GM20000 (cell line): Measurements from ENCODE around the gene ITM2C.

Source experiments
- DNase-seq: peaks from one replicate; pipeline ENCODE4 v3.0.0; 2012; ENCODE audit warnings: low spot score
- CTCF ChIP-seq: IDR thresholded peaks from 2 replicates; pipeline ENCODE4 v1.5.1; 2012; ENCODE audit warnings: mild to moderate bottlenecking, control low read depth; ENCODE audit errors: extremely low read depth, missing control alignments

The ITM2C gene

DNA sequence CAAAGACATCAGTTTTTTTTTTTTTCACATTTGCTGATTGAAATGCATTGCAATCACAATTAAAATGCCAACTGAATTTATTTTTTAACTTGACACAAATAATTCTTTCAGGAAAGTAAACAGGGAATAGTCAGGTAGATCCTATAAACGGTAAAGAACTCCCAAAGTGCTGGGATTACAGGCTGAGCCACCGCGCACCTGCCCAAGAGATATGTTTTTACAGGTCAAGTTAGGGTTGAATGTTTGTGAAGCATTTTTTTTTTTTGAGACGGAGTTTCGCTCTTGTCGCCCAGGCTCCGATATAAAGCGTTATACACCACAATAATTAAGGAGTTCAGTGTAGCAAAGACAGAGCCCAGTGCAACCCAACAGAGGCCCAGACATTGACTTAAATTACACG, 15.1 kb downstream of the ITM2C start:
- no peak for DNase-seq
- TF ChIP-seq CTCF = no peak

- DNase-seq = no peak
- TF ChIP-seq CTCF = no peak
Observed at GRCh38 chr2:230881840-230882239, 17.1 kb downstream of the ITM2C start.

DNA sequence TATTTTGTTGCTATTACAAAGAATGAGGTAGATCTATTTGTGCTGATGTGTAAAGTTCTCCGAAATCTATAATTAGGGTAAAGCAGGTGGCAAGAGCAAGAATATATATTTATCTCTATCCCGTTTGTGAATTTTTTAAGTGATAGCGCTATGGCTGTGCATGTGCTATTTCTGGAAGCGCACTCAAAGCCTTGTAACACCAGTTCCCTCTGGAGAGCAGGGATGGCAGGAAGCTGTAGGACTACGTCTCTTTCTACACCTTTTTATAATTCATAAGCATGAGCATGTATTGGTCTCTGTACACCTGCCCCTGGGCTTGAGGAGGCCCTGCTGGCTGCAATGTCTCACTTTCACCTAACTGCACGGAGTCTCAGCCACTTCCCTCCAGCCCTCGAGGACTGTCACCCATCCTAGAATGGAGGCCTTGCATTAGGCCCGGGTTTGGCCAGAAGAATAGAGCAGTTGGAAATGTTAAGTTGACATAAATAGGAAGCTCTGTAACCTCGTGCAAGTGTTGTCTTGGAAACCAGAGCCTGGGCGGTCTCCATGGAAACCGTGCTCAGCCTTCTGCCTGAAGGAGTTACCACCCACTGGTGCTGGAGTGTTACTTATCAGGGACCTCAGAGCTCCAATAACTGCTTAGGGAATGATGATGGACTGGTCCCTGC, 20.9 kb downstream of the ITM2C start:
- peak; percentile 70 for DNase-seq
- TF ChIP-seq CTCF = no peak

- DNase-seq = no peak
- no peak for TF ChIP-seq CTCF
Observed at GRCh38 chr2:230886206-230886605, 21.5 kb downstream of the ITM2C start.

DNA sequence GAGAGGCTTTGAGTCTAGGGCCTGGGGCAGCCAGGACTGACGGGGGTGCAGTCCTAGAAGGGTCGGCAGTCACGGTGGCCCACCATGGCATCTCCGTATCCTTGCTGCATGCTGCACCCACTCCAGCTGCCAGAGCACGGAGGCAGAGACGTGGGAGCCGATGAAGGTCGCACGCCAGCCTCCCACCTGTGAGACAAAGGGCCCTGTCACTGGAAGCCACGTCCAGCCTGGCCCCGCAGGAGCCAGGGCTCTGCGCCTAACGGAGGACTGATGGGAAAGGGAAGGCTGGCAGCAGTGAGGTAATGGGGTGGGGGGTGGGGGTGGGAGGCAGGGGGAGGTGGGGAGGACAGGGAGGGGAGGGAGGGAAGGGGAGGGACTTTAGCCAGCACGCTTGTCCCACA, 21.9 kb downstream of the ITM2C start:
- DNase-seq = no peak

DNA sequence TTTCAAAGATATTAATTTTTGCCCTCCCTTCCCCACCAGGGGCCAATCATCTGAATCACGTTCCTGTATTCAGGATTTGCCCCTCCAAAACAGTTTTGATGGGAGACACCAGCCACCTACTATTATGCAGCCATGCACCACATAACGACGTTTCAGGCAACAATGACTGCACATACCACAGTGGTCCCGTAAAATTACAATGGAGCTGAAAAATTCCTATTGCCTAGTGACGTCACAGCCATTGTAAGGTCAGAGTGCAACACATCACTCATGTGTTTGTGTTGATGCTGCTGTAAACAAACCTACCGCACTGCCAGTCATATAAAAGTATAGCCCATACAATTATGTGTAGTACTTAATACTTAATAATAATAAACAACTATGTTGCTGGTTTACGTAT, 22.6 kb downstream of the ITM2C start:
- no peak for DNase-seq
- no peak for TF ChIP-seq CTCF

More for the DNA sequence above, 21.9 kb downstream of the ITM2C start:
- TF ChIP-seq CTCF = no peak

DNA sequence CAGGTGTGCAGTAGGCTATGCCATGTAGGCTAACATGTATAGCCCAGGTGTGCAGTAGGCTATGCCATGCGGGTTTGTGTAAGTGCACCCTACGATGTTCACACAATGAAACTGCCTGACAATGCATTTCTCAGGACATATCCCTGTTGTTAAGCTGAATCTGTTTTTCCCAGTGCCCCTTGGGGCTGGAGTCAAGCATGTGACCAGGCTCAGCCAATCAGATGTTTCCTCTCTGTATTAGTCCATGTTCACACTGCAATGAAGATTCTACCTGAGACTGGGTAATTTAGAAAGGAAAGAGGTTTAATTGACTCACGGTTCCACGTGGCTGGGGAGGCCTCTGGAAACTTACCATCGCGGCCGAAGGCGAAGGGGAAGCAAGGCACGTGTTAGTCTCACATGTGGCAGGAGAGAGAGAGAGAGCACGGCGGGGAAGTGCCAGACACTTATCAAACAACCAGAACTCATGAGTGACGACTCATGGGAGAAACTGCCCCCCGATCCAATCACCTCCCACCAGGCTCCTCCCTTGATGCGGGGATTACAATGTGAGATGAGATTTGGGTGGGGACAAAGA, 24.2 kb downstream of the ITM2C start:
- DNase-seq = no peak
- no peak for TF ChIP-seq CTCF
